Vagina (tissue), 2 donors: ENCODE data around the gene TANGO6.

Experiments
- POLR2AphosphoS5 ChIP-seq, 2 donors: sonication (generic); formaldehyde crosslinking; IDR thresholded peaks; one replicate each; pipeline ENCODE4 v1.9.0; 2017; ENCODE audit warnings: antibody characterized with exemption in 2 of 2, mild to moderate bottlenecking in 2 of 2, low read depth in 1 of 2; ENCODE audit not compliant: insufficient read depth in 1 of 2
- TF ChIP-seq, protein P1 (sequence below), 3 experiments: fragments of 450-650 bp in 2 of 3; fragments of 200-600 bp in 1 of 3; sonication (generic) in 1 of 3; IDR thresholded peaks; one replicate each; pipeline ENCODE4 v1.5.1; 2017 to 2019; ENCODE audit warnings: antibody characterized with exemption in 3 of 3, mild to moderate bottlenecking in 2 of 3, moderate library complexity in 2 of 3

DNA sequence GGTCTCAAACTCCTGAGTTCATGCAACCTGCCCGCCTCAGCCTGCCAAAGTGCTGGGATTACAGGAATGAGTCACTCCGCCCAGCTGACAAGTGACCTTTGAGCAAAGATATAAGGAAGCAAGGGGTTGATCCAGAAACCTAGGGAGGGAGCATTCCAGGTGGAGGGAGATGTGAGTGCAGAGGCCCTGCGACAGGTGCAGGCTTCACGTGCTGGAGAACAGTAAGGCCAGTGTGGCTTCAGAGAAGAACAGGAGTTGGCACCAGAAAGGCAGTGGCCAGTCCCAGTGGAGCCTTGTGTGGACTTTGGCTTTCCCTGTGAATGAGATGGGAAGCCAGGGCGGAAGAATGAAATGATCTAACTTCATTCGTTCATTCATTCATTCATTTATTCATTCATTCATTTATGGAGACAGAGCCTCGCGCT is 188.6 kb downstream of the TANGO6 start:
- TF ChIP-seq, protein P1, sequence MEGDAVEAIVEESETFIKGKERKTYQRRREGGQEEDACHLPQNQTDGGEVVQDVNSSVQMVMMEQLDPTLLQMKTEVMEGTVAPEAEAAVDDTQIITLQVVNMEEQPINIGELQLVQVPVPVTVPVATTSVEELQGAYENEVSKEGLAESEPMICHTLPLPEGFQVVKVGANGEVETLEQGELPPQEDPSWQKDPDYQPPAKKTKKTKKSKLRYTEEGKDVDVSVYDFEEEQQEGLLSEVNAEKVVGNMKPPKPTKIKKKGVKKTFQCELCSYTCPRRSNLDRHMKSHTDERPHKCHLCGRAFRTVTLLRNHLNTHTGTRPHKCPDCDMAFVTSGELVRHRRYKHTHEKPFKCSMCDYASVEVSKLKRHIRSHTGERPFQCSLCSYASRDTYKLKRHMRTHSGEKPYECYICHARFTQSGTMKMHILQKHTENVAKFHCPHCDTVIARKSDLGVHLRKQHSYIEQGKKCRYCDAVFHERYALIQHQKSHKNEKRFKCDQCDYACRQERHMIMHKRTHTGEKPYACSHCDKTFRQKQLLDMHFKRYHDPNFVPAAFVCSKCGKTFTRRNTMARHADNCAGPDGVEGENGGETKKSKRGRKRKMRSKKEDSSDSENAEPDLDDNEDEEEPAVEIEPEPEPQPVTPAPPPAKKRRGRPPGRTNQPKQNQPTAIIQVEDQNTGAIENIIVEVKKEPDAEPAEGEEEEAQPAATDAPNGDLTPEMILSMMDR (IDR thresholded peaks at IDR 0.05): no peak
- TF ChIP-seq POLR2AphosphoS5 (IDR thresholded peaks at IDR 0.05; ENCODE audit: insufficient read depth in 1 of 2, low read depth in 1 of 2): no peak
